Measurements from ENCODE around the gene WDR47. TPM values are rescaled to one million over a fixed set of nuclear protein-coding genes. Genes with fewer than 3 reads are reported as not detected.

WDR47 gene
- total RNA-seq, 1 experiment from 2014 or later, result 9.3 TPM

DNA sequence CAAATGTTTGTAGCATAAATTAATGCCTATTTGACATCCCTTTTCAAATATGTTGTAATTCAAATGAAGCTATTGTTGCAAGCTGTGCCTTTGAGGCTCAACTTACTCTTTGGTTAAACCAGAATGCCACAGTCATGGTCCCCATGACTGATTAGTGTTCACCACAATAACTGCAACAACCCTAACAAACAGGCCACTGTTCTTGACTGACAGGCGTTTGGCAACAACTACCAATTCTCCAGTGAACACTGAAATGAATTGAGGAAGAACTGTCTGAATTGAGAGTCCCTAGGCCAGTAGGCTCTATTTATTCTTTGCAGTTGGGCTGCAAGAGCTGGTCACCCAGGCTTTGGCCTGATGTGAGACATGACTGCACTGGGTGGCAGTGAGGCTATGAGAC, 42.0 kb upstream of the WDR47 start:
- Histone ChIP-seq H3K27ac (ENCODE audit: low read depth, low read length) (no peak overlapping the region), H3K27me3 (ENCODE audit: insufficient read depth, low read length) (no peaks in the 10 kb centered on the region), H3K79me2 (ENCODE audit: insufficient read depth, low read length) (no peaks in the 10 kb centered on the region), H3K9me2 (ENCODE audit: insufficient read depth) (no peaks in the 10 kb centered on the region), H4K20me1 (ENCODE audit: insufficient read depth) (no peaks in the 10 kb centered on the region), H3K36me3 (ENCODE audit: control insufficient read depth in 1 of 2, insufficient read depth in 2 of 2, low read length in 2 of 2) (no peaks in the 10 kb centered on the region), H3K9ac (ENCODE audit: low read length) (no peak overlapping the region), H3K4me1 (ENCODE audit: control insufficient read depth in 1 of 2, insufficient read depth in 2 of 2, low read length in 2 of 2) (peaks cover 12 to 15% of the 10 kb centered on the region in 2 experiments), H3K4me3 (replicated peaks in 1 of 2; ENCODE audit: low read depth in 1 of 2, low read length in 2 of 2) (no peak overlapping the region), H2AFZ (ENCODE audit: low read depth, low read length, poor library complexity, severe bottlenecking) (no peak overlapping the region), H3K9me3 (ENCODE audit: control insufficient read depth in 1 of 2, insufficient read depth in 1 of 2, low read depth in 1 of 2, low read length in 2 of 2) (no peaks in the 10 kb centered on the region), H3K4me2 (ENCODE audit: low read length) (no peak overlapping the region)
- ChIA-PET CTCF (no interaction called here), POLR2A (interaction anchor here (2.6 kb wide), 1 partner anchor 16 kb away, joined by 10 read pairs; no protein-coding TSS in a partner anchor), RAD21 (ENCODE audit: low non-redundant PET in 1 of 2, low total read pairs in 2 of 2, uncharacterized antibody in 2 of 2, unreplicated experiment in 2 of 2) (no interaction called here)
- ATAC-seq (no peak), DNase-seq (ENCODE audit: low read depth, low spot score) (no peak)
- TF ChIP-seq ZFX (IDR thresholded peaks at IDR 0.05), result no peak
- no peak for TF ChIP-seq RAD21 (IDR thresholded peaks at IDR 0.05; ENCODE audit: low read depth)
- TF ChIP-seq EZH2phosphoT487 (IDR thresholded peaks at IDR 0.05; ENCODE audit: borderline replicate concordance), result no peak
- TF ChIP-seq EZH2 (IDR thresholded peaks at IDR 0.05), result no peak
- no peak for TF ChIP-seq SP1 (IDR thresholded peaks at IDR 0.05; ENCODE audit: low read depth)
- no peak for TF ChIP-seq FOSL1 (IDR thresholded peaks at IDR 0.05; ENCODE audit: low read depth)
- no TSS peak for BruUV-seq (replicated peaks)
- intact Hi-C loops (cut with micrococcal nuclease), result no loop called here

GRCh38 chr1:109083501-109083900, 41.6 kb upstream of the WDR47 start:
- intact Hi-C loops (cut with micrococcal nuclease), result no loop called here
- no peak overlapping the region for H3K9ac ChIP-seq (ENCODE audit: low read length)
- POLR2A ChIA-PET, result interaction anchor here (2.6 kb wide), 1 partner anchor 17 kb away, joined by 10 read pairs; no protein-coding TSS in a partner anchor
- no peaks in the 10 kb centered on the region for H3K9me3 ChIP-seq (ENCODE audit: control insufficient read depth in 1 of 2, insufficient read depth in 1 of 2, low read depth in 1 of 2, low read length in 2 of 2)
- ATAC-seq (no peak), DNase-seq (ENCODE audit: low read depth, low spot score) (no peak)
- no peak overlapping the region for H3K4me2 ChIP-seq (ENCODE audit: low read length)
- BruUV-seq (replicated peaks), result no TSS peak
- no peaks in the 10 kb centered on the region for H4K20me1 ChIP-seq (ENCODE audit: insufficient read depth)
- no peaks in the 10 kb centered on the region for H3K9me2 ChIP-seq (ENCODE audit: insufficient read depth)
- no peak overlapping the region for H2AFZ ChIP-seq (ENCODE audit: low read depth, low read length, poor library complexity, severe bottlenecking)
- no peaks in the 10 kb centered on the region for H3K27me3 ChIP-seq (ENCODE audit: insufficient read depth, low read length)
- RAD21 ChIA-PET (ENCODE audit: low non-redundant PET in 1 of 2, low total read pairs in 2 of 2, uncharacterized antibody in 2 of 2, unreplicated experiment in 2 of 2), result no interaction called here
- TF ChIP-seq YY1 (IDR thresholded peaks at IDR 0.05; ENCODE audit: extremely low read depth, insufficient replicate concordance, low read depth, low read length), result no peak
- TF ChIP-seq ZNF274 (IDR thresholded peaks at IDR 0.05; ENCODE audit: low read depth, low read length), result no peak
- no peak for TF ChIP-seq ZFX (IDR thresholded peaks at IDR 0.05)
- no peak for TF ChIP-seq REST (IDR thresholded peaks at IDR 0.05; ENCODE audit: low read depth)
- no peak for TF ChIP-seq CTCF (IDR thresholded peaks at IDR 0.05 in 2 of 3, conservative IDR thresholded peaks at IDR 0.05 in 1 of 3; ENCODE audit: borderline replicate concordance in 1 of 3, insufficient read depth in 1 of 3, low read depth in 2 of 3, low read length in 2 of 3)
- TF ChIP-seq TCF7L2 (IDR thresholded peaks at IDR 0.05; ENCODE audit: borderline replicate concordance, extremely low read depth, insufficient read depth, insufficient read length), result no peak
- TF ChIP-seq JUND (IDR thresholded peaks at IDR 0.05), result no peak
- no peak for TF ChIP-seq CEBPB (IDR thresholded peaks at IDR 0.05; ENCODE audit: low read depth)
- no peaks in the 10 kb centered on the region for H3K36me3 ChIP-seq (ENCODE audit: control insufficient read depth in 1 of 2, insufficient read depth in 2 of 2, low read length in 2 of 2)
- no peaks in the 10 kb centered on the region for H3K79me2 ChIP-seq (ENCODE audit: insufficient read depth, low read length)
- CTCF ChIA-PET, result interaction anchor here (1.9 kb wide), 1 partner anchor 16 kb away, joined by 4 read pairs; no protein-coding TSS in a partner anchor
- peaks cover 12 to 15% of the 10 kb centered on the region in 2 experiments for H3K4me1 ChIP-seq (ENCODE audit: control insufficient read depth in 1 of 2, insufficient read depth in 2 of 2, low read length in 2 of 2)
- no peak overlapping the region for H3K4me3 ChIP-seq (replicated peaks in 1 of 2; ENCODE audit: low read depth in 1 of 2, low read length in 2 of 2)
- no peak overlapping the region for H3K27ac ChIP-seq (ENCODE audit: low read depth, low read length)
